Kidney (tissue), 14 donors: ENCODE data around the gene WIPF1. TPM values are rescaled to one million over a fixed set of nuclear protein-coding genes. Genes with fewer than 3 reads are reported as not detected.

Source experiments
- DNase-seq, 5 donors: peaks; one replicate each; pipeline ENCODE4 v3.0.0-alpha.2; 2013 to 2020
- FAIRE-seq: peaks from 2 replicates; lab custom pipeline; 2012; peaks lifted over from hg19 to GRCh38; lab: Jason Lieb, UNC
- H3K27ac ChIP-seq, 2 donors: one replicate each; pipeline ENCODE4 v1.7.0; 2013; ENCODE audit warnings: low read depth in 2 of 2, low read length in 2 of 2, inconsistent platforms in 1 of 2
- H3K27me3 ChIP-seq: one replicate; pipeline ENCODE4 v1.7.1; 2013; ENCODE audit warnings: low read length, inconsistent platforms; ENCODE audit not compliant: control insufficient read depth, insufficient read depth
- H3K36me3 ChIP-seq, 3 donors: one replicate each; pipeline versions ENCODE4 v1.7.0 to v1.7.1; 2013; ENCODE audit warnings: low read length in 3 of 3, control low read depth in 1 of 3, inconsistent platforms in 1 of 3; ENCODE audit not compliant: insufficient read depth in 3 of 3, control insufficient read depth in 2 of 3
- H3K4me1 ChIP-seq, 3 donors: one replicate each; pipeline versions ENCODE4 v1.7.0 to v1.7.1; 2013; ENCODE audit warnings: low read length in 3 of 3, inconsistent platforms in 1 of 3, low read depth in 1 of 3; ENCODE audit not compliant: control insufficient read depth in 2 of 3, insufficient read depth in 2 of 3
- H3K4me3 ChIP-seq, 3 donors: one replicate each; pipeline versions ENCODE4 v1.7.0 to v1.8.1; 2013; ENCODE audit warnings: low read length in 3 of 3, control low read depth in 1 of 3, inconsistent platforms in 1 of 3
- H3K9ac ChIP-seq, 3 donors: one replicate each; pipeline versions ENCODE4 v1.7.0 to v1.7.1; 2013; ENCODE audit warnings: low read length in 3 of 3, control low read depth in 1 of 3, inconsistent platforms in 1 of 3
- H3K9me3 ChIP-seq, 3 donors: one replicate each; pipeline versions ENCODE4 v1.7.0 to v1.7.1; 2013; ENCODE audit warnings: low read length in 3 of 3, control low read depth in 1 of 3, inconsistent platforms in 1 of 3; ENCODE audit not compliant: control insufficient read depth in 2 of 3, insufficient read depth in 1 of 3
- intact Hi-C: fragments of 100-400 bp; cut with DNase I; formaldehyde crosslinking; loops from one replicate; pipeline ENCODE4 v1.11.1; 2022
- polyA plus RNA-seq: library from polyadenylated mRNA; stranded (reverse); fragments of 350-450 nt; fragmentation: Illumina TruSeq; extraction: RNeasy Lipid Tissue Mini Kit (QIAGEN cat#74804); gene quantifications from one replicate; pipeline ENCODE4 v1.2.3, GENCODE V29; 2014; ENCODE audit warnings: low read depth, low replicate concordance; ENCODE audit not compliant: insufficient read depth
- total RNA-seq: library from RNA; stranded (reverse); fragmentation: NEBNext Ultra II Directional; extraction: Animal tissue kit (Norgen Biotek cat#: 25700); gene quantifications from one replicate; pipeline ENCODE4 v1.2.1, GENCODE V29; 2021
- TF ChIP-seq, protein P1 (sequence below): IDR thresholded peaks from 3 replicates; pipeline ENCODE4 v1.5.1; 2012; ENCODE audit warnings: mild to moderate bottlenecking, moderate library complexity, borderline replicate concordance; ENCODE audit not compliant: insufficient read depth; ENCODE audit errors: extremely low read depth
- donor health status: control.
- donor health status: control.
- donor health status: control.
- donor health status: control.
- donor health status: control.
- donor health status: DM: yes; HTN: yes; CAD: no.
- donor health status: Normal renal cell carcinoma (clear cell type).

The WIPF1 gene
- total and polyA plus RNA-seq, 2 donors from 2014 or later = 11.7 to 55.0 TPM

DNA sequence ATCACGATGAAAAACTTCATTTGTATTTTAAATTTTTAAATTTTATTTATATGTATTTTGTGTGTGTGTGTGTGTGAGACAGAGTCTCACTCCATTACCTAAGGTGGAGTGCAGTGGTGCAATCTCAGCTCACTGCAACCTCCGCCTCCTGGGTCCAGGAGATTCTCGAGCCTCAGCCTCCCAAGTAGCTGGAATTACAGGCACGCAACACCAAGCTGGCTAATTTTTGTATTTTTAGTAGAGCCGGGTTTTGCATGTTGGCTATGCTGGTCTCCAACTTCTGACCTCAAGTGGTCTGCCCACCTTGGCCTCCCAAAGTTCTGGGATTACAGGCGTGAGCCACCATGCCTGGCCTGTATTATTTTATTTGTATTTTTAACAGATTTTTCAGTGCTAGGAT is 45.8 kb upstream of the WIPF1 start:
- TF ChIP-seq, protein P1, sequence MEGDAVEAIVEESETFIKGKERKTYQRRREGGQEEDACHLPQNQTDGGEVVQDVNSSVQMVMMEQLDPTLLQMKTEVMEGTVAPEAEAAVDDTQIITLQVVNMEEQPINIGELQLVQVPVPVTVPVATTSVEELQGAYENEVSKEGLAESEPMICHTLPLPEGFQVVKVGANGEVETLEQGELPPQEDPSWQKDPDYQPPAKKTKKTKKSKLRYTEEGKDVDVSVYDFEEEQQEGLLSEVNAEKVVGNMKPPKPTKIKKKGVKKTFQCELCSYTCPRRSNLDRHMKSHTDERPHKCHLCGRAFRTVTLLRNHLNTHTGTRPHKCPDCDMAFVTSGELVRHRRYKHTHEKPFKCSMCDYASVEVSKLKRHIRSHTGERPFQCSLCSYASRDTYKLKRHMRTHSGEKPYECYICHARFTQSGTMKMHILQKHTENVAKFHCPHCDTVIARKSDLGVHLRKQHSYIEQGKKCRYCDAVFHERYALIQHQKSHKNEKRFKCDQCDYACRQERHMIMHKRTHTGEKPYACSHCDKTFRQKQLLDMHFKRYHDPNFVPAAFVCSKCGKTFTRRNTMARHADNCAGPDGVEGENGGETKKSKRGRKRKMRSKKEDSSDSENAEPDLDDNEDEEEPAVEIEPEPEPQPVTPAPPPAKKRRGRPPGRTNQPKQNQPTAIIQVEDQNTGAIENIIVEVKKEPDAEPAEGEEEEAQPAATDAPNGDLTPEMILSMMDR = no peak
- H3K4me3 ChIP-seq = no peak overlapping the region
- no peaks in the 10 kb centered on the region for H3K27me3 ChIP-seq
- H3K27ac ChIP-seq = no peak overlapping the region
- no peak overlapping the region for H3K9ac ChIP-seq
- H3K4me1 ChIP-seq = peaks cover 0 to 3% (median 0%) of the 10 kb centered on the region in 3 donors
- H3K9me3 ChIP-seq = no peaks in the 10 kb centered on the region
- DNase-seq = no peak
- H3K36me3 ChIP-seq = no peaks in the 10 kb centered on the region
- intact Hi-C loops = no loop called here
- no peak for FAIRE-seq

DNA sequence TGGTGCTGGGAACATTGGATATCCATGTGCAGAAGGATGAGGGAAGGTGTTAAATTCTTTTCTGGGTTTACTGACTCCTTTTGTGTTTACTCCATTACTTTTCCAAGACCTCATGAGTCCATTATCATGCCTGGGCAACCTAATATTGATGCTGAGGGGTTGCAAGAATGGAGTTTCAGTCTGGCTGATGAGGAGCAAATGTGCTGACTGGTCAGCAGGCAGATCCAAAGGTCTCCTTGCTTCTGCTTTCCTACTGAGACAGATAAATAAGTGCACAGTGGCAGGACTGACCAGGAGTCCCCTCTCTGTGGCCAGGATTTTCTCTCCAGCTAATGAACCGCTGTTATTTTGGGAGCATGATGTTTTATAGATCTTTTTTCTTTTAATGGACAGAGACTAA is 43.6 kb upstream of the WIPF1 start:
- peaks cover 0 to 7% (median 0%) of the 10 kb centered on the region in 3 donors for H3K4me1 ChIP-seq
- intact Hi-C loops = no loop called here
- no peak overlapping the region for H3K9ac ChIP-seq
- TF ChIP-seq, protein P1 = no peak
- no peak overlapping the region for H3K4me3 ChIP-seq
- H3K27ac ChIP-seq = peak overlapping the region in 1 of 2 donors; percentile 16
- FAIRE-seq (no peak), DNase-seq (no peak)
- no peaks in the 10 kb centered on the region for H3K27me3 ChIP-seq
- H3K9me3 ChIP-seq = no peaks in the 10 kb centered on the region
- H3K36me3 ChIP-seq = no peaks in the 10 kb centered on the region

DNA sequence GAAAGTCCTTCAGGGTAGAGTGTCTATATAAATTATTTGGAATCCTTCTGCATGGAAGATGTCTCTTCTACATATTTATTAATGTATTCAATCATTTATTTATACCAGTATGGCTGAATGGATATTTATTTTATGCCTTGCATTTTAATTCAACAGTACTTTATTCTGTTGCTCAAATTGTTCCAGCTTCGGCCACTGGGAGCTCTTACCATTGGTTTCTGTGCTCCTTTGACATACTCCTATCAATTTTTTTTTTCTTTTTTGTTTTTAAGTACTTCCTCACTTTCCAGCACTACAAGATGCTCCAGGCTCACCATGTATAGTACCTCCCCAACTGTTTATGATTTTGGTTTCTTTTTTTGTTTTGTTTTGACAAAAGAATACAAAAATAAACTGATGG is 39.4 kb upstream of the WIPF1 start:
- Histone ChIP-seq H3K27ac (no peak overlapping the region), H3K9me3 (no peaks in the 10 kb centered on the region), H3K4me3 (no peak overlapping the region), H3K4me1 (peaks cover 3 to 24% (median 14%) of the 10 kb centered on the region in 3 donors), H3K27me3 (no peaks in the 10 kb centered on the region), H3K36me3 (no peaks in the 10 kb centered on the region), H3K9ac (no peak overlapping the region)
- FAIRE-seq = no peak
- TF ChIP-seq, protein P1 = no peak
- no peak for DNase-seq
- intact Hi-C loops = no loop called here

DNA sequence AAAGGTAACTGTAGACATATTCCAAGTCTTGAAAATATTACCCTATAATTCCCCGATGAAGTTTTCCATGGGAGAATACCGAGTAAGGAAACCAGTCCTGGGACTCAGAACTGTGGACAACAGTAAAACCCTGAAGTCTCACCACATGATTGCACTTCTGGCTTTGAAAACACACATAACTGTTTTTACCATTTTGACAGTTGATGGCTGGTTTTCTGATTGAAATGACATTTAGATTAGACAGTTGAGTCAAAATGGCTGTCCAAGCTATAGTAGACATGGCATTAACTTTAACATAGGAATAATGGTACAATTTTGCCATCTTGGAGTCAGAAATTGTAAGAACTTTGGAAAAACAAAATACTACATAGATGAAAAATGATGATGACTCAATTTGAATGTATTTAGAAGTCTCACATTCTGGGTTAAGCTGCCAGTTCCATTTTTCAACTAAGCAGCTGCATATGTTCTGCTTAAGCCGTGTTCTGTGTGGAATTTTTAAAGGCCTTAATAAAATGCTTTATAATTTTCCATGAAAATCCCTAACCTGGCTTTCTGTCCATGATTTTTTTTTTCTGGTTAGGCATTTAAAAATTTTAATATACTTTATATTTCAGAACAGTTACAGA is 38.3 kb upstream of the WIPF1 start:
- H3K9me3 ChIP-seq = no peaks in the 10 kb centered on the region
- no peak overlapping the region for H3K4me3 ChIP-seq
- DNase-seq (no peak), FAIRE-seq (no peak)
- H3K9ac ChIP-seq = no peak overlapping the region
- H3K27me3 ChIP-seq = no peaks in the 10 kb centered on the region
- intact Hi-C loops = no loop called here
- peaks cover 3 to 28% (median 14%) of the 10 kb centered on the region in 3 donors for H3K4me1 ChIP-seq
- H3K27ac ChIP-seq = no peak overlapping the region
- H3K36me3 ChIP-seq = no peaks in the 10 kb centered on the region
- TF ChIP-seq, protein P1 = no peak
